Activated CD4-positive, alpha-beta T cell treated with anti-CD3 and anti-CD28 coated beads for 1 hour (primary cell): Measurements from ENCODE around the gene TYK2.
A peak's percentile ranks its signal among the peaks of the same experiment; 100 is the strongest.

Experiments used
- DNase-seq: peaks from one replicate; pipeline ENCODE4 v3.0.0-alpha.2; 2020

Gene TYK2

DNA sequence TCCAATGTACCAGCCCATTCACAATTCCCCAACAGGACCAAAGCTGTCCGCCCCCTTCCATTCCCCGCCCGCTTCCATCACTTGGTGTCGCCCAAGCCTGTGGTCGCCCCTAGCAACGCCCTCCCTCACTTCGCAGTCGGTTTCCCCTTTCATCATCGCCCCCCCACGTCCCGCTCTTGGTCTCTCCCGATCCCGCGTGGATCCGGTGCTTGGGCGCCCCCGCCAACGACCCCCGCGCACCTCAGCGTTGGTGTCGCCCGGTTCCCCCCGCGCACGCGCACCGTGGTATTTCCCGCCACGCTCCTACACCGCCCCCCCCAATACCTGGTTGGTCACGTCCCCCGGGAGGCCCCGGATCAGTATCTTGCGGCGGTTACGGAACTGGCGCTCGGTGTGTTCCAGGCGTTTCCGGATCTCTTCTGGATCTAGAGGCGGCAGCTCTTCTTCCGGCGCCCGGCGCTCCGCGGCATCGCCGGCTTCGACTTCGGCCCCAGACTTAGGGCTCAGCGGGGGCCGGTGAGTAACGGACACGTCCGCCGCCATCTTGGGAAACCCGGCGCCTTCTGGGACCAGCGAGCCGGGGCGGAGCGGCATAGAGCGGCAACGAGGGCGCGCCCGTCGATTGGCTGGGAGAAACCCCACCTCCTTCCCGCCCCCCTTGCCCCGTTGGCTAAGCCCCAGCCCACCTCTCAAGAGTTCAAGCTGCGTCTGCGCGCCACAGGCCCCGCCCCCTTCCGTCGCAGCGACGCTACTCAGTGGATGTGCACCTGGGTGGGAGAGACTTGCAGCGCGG lies 47.2 kb downstream of the TYK2 start, which contains the start of gene RAVER1:
Gene RAVER1 (minus strand): TSS at position 565 of the 793 bp plus-strand sequence. CDS start 22 bp downstream, at position 543.
- peak; percentile 96 for DNase-seq

DNA sequence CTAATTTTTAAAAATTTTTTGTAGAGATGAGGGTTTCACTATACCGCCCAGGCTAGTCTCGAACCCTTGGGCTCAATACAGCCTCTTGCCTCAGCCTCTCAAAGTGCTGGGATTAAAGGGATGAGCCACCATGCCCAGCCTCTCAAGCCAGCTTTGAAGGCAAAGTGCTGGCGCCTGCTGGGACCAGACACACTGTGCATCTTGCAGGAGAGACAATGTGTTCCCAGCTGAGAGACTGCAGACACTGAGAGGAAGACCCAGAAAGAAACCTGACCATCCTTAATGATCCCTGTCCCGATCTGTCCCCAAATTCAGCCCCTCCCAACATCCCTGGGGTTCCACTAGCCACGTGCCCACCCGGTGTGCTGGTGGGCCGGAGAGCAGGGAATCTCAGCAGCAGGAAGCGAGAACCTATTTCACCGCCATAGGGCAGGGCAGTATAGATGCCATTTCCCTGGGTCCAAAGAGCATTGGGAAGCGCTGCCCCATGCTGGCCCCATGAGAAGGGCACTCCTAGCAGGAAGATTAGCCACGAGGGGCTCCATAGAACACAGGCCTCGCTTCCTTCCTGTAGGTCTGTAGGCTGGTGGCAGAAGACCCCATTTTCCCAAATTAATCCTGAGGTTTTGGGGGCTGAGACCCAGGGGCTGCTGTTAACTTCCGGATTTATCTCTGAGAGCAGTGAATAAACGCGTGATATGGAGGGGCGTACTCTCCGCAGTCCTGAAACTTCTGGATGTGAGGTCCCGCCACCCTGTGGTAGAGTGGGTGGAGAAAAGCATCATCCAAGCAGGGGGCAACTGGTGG lies 48.0 kb downstream of the TYK2 start:
- no peak for DNase-seq

DNA sequence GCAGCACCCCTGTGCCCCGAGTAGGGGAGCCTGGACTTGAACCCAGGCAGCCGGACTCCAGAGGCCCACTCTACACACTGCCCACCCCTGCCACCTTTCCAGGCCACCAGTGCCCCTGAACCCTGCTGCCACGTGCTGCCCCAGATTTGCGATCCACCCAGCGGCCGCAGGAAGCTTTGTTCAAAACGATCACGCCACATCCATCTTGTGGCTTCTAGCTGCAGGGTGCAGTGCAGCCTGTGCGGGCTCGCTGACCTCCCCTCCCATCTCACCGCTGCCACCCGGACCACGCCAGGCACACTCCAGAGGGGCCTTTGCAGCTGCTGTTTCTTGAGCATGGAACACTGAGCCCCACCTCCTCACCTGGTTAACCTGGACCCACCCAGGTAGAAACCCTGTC lies 50.8 kb downstream of the TYK2 start:
- no peak for DNase-seq

DNA sequence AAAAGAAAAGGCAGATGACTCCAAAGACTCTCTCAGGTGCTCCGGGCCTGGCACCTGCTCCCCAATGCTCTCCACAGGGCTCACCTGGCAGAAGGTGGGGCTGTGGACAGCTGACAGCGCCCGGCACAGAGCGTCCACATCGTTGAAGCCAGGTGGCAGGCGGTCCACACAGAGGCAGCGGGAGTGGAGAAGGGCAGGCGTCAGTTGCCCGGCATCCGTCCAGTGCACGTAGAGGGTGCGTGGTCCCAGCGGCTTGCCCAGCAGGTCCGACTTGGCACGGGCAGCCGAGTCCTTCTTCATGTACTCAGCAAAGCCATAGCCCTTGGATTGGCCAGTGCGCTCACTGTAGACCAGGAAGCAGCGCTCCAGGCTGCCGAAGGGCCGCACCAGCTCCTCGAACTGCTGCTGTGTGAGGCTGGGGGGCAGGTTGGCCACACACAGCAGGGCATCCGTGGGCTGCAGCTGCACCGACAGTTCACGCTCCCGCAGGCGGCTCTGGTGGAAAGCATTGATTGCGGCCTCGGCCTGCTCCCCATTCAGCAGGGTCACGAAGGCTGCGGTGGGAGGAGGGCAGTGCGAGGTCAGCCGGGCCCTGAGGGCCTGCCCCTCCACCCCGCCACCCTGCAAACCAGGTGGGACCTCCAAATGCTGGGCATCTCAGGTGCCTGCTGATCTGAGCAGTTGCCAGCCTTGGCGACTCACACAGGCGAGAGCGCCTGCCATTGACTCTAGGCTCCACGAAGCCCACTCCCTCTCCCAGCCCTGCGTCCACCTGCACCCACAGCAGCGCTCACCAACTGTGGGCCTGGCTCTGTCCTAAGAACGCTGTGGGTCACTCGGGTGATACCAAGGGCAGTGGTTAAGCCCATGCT lies 51.6 kb downstream of the TYK2 start:
- no peak for DNase-seq

DNA sequence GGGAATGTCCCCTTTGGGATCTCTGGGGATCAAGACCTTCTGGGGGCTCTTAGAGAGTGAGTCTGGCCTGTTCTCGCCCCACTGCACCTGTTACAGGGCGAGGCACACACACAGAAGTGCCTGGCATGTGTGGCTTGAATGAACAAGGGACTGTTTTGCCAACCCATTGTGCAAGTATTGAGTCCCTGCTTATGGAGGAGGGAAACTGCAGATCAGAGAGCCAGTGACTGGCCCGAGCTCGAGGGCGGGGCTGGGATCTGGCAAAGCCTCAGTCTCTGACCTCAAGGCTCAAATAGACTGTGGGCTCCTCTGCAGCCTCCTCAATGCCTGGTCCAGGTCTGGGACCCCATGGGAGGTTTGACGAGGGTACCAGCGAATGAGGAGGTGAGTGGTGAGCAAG lies 52.6 kb downstream of the TYK2 start:
- no peak for DNase-seq

DNA sequence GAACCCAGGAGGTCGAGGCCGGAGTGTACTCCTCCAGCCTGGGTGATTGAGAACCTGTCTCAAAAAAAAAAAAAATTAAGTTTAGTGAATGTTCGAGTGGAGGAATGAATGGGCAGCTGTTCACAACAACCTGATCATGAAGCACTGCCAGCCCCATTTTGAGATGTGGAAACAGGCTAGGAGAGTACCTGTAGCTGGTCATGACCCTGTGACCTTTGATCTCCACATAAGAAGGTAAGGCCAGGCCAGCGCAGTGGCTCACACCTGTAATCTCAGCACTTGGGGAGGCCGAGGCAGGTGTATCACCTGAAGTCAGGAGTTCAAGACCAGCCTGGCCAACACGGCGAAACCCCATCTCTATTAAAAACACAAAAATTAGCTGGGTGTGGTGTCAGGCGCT lies 54.6 kb downstream of the TYK2 start:
- DNase-seq = no peak

DNA sequence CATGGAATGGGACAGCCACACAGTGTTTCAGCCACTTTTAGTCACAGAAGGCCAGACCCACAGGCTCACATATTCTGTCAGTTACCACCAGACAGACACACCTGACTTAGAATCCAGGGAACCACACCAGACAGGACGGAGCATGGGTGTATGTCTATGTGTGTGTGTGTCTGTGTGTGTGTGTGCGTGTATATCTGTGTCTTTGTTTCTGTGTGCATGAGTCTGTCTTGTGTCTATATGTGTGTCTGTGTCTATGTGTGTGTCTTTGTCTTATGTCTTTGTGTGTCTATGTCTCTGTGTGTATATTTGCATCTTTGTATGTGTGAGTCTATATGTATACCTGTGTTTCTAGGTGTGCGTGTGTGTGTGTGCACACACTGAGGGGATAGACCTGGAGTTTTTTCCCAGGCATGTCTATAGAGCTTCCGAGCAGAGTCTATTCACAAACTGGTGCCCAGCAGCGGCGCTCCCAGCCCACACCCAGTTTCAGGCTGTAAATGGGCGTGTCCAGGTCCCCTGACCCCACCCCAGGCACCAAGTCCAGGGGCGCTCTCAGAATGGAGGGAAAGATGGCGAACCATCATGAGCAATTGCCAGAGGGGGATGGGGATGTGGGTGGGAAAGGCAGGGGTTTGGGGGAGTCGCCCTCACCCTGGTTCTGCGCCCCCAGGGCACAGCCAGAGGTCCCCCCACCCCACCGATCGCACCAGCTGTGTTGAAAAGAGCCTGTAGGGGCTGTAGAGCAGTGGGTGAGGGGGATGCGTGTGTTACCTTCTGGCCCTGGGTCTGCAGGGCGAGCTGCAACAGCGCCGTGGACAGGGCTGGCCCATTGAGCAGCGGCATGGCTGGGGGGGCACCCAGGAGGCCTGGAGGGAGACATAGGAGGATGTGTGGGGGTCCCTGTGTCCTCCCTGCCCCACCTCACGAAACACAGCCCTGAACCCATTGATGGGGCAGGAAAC lies 58.2 kb downstream of the TYK2 start:
- DNase-seq = no peak

DNA sequence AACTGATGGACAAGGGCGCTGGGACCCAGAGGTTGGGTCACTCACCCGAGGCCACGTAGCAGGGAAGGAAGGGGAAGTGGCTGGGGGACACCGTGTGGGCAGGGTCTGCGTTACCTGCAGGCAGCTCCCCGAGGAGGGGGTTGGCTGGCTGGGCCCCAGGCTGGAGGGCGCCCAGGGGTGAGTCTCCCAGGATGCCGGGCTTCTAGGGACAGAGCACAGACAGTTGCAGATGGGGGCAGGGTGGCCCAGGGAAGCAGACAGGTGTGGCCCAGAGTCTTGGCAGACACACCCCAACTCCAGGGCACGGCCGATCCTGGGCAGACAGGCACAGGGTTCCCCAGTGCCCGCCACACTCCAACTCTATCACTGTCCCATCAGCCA lies 59.0 kb downstream of the TYK2 start:
- DNase-seq = no peak

DNA sequence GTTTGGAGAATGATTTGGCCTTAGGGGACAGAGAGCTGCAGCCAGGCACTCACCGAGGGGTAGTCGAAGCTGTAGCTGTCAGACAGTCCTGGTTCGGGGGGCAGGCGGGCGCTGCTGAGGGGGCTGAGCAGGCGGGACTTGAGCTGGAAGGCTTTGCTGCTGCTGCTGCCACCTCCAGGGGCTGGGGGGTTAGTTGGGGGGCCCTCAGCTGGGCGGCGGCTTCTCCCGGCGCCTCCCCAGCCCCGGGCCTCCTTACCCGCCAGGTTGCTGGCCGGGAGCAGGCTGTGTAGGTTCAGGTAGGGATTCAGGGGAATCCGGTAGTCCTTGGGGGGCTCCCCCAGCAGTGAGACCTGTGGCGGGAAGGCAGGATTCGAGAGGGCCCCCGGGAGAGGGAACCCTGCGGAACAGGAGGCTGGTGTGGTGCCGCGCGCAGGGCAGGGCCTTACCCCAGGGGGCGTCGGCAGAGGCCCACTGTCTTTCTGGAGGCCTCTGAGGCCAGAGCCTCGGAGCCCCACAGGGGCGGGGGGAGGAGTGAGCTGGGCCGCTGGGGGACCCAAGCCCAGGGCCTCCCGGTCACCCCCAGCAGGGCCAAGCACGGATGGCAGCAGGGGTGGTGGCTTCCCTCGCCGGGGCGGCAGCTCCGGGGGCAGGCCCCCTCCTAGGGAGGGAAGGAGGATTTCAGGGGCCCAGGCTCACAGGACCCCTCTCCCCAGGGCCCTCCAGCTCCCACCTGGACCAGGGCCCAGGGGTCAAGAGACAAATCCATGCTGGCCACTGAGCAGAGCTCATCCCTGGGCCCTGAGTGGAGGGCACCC lies 59.6 kb downstream of the TYK2 start:
- DNase-seq = no peak

DNA sequence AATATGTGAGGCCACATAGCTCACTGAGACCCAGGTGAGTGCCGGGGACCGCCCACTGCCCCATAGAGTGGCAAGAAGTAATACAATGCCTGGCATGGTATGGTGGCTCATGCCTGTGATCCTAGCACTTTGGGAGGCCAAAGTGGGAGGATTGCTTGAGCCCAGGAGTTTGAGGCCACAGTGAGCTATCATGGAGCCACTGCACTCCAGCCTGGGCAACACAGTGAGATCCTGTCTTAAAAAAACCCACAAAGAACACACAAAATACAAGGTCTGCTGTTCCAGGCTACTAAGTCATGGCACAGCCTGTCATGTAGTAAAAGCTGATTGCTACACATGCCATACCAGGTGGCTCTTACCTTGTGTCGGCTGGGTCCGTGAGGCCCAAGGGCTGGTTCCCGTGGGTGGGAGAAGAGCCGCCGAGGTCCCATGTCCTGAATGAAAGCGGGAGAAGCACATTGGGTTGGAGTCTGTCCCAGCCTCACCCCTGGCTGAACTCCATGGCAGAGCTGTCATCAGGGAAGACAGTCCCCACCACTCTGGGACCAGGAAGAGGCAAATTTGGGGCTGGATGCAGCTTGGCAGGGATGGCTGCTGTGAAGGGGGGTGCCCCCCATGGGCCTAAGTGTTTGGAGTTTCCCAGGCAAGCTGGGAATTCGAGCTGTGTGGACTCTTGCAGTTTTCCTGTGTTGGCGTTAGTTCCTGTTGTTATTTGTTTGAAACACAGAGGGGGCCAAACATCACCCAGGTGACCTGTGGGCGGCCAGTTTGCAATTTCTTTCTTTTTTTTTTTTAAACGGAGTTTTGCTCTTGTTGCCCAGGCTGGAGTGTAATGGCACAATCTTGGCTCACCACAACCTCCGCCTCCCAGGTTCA lies 61.3 kb downstream of the TYK2 start:
- no peak for DNase-seq

DNA sequence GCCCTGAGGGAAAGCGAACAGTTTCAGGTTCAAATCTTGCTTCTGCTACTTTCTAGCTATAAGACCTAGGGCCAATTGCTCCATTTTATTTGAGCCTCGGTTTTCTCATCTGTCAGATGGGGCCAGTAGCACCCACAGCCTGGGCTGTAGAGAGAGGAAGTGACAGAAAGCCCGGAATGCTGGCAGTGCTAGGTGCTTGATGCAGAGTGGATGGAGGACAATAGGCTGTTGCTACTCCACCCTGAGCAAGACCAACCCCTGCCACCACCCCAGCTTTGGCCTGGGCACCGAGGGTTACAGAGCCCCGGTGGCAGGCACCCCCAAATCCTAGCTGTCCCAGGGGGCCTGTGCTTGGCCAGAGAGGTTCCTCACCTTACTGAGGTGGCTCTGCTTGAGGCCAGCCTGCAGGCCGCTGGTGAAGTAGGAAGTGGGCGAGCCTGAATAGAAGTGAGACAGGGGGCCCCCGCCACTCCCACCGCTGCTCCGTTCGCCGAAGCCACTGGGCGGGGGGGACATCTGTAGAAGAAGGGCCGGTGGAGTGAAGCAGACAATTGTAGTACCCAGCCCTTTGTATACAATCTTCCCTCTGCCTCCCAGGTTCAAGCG lies 62.4 kb downstream of the TYK2 start:
- DNase-seq = no peak

DNA sequence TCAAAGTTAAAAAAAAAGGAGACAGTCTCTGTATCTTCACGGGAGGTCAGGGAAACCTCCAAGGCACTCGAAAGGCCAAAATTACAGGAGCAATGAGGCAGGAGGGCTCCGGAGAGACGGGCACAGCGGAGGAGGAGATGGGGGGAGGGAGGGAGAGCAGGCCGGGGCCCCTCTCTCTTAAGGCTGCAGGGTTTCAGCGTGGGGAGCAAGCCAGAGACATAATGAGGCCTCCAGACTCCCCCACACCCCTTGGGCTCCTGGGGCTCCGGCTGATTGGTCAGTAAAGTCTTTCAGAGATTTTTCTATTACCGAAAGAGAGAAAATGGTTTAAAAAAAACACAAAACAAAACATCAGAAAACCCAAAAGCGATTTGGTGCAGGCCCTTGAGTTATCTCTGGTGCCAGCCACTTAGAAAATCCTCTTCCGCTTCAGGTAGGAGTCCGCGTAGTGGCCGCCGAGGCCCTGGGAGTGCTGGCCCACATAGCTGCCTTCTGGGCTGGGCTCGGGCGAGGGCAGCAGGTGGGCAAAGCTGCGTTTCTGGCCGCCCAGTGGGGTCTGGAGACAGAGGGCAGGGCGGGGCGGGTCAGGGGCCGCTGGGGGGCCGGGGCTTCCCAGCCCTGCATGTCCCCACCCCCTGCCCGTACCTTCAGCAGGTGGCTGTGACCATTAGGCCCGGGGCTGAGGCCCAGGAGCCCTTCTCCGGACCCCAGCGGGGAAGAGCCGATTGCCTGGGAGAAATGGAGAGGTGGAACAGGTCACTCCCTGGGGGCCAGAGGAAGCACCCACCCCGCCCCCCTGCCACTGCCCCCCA lies 63.1 kb downstream of the TYK2 start:
- no peak for DNase-seq

DNA sequence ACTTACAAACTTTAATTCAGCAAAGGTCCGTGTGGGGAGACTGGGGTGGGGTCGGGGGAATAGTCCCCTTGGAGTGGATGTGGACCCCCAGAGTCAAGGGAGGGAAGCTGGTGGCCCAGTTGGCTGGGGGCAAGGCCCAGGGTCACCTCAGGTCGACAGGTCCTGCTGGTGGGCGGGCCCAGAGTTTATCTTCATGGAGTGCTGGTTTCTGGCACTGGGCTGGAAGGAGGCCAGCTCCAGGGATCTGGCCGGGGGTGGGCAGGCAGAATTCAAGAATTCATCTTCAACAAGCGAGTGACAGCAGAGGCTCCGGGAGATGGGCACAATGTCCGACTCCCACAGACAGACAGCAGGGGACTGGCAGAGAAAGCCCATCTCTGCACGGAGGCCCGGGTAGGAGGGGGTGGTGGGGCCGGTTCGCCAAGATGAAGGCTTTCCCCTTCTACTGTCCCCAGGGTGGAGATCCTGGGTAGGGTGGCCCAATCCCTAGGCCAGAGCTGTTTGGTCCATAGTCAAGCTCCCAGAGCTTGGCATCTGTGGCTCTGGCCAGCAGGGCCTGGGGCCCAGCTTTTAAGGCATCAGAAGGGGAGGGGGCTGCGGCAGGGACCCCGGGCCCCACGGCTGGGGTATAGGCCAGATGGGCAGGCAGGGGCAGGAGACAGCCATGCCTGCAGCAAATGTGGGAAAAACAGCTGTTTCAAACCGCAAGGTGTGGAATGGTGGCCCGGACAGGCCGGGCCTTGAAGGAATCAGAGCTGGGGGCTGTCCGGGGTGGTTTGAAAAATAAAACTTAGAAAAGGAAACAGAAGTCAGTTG lies 63.9 kb downstream of the TYK2 start:
- no peak for DNase-seq

DNA sequence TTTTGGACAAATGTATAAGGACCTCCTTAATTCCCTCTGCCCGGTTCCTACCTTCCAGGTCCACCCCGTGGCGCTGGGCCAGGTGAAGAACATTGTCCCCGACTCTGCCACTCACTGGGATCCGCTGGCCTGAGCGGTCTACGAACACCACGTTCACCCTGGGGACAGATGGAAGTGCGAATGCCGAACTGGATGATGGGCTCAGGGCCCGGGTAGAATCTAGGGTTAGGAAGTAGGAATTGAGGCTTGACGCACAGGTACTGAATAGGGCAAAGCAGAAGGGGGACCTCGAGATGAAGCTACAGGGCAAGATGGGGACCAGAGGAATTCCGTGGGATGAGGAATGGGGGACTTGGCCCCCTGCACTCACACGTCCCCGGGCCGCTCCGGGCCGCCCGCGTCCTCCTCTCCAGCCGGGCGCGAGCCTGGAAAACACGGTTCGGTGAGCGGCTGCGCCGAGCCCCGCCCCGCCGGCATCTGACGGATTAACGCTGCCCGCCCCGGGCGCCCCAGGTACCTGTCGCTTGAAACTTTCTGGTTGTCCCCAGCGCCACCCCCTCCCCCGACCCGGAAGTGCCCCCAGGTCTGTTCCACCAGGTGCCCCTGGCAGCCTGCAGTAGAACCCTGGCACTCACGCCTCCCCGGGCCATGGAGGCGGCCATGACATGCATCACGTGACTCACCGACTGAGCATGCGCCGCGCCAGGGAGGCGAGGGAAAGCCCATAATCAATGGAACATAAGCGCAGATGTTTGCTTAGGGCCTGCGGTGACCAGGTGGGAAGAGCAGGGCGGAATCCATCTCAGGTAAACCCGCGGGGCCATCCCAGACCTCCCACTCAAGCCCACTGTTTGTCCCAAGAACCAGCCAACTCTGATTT lies 64.8 kb downstream of the TYK2 start, which contains the start of gene FDX2:
Gene FDX2 (minus strand): TSS at position 681 of the 880 bp plus-strand sequence. CDS start 19 bp downstream, at position 662.
- peak; percentile 87 for DNase-seq

DNA sequence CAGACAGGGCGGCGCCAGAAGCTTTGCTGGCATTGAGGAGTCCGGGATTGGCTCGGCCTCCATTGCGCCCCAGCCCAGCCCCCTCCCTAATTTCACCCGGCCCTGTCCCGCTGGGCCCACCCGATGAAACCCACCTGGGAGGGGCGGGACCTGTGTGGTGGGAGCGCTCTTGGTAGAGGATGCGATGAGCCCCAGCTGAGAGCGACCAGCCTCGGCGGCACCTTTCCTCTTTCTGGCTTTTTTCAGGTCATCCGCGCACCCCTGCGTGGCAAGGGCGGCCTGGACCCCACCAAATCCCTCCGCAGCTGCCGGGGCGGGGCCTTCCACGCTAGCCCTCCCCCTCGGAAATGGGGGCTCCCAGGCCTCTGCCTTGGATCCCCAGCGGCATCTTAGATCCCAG lies 70.9 kb downstream of the TYK2 start, which contains the start of gene ZGLP1:
Gene ZGLP1 (minus strand): TSS at position 393 of the 400 bp plus-strand sequence.
- DNase-seq = no peak

DNA sequence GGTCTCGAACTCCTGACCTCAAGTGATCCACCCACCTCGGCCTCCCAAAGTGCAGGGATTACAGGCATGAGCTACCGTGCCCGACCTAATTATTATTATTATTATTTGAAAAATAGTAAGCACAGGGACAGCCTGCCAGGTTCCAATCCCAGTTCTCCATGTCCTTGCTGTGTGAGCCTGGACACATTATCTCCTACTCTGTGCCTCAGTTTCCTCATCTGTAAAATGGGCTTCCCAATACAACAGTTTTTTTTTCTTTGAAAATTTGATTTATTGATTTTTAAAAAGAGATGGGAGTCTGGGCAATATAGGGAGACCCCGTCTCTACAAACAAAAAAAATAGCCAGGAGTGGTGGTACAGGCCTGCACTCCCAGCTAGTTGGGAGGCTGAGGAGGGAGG lies 74.0 kb downstream of the TYK2 start:
- DNase-seq = no peak
